K562 (cell line): ENCODE results near the gene SNAPC2. TPM values are rescaled to one million over a fixed set of nuclear protein-coding genes. Genes with fewer than 3 reads are reported as not detected.
A peak's percentile ranks its signal among the peaks of the same experiment; 100 is the strongest.

Experiments
- CCNT2 ChIP-seq: IDR thresholded peaks from 2 replicates; pipeline ENCODE4 v1.6.1; 2011; ENCODE audit warnings: borderline replicate concordance, low read depth, mild to moderate bottlenecking, moderate library complexity, mixed read lengths, low read length; ENCODE audit not compliant: insufficient read length; ENCODE audit errors: extremely low read depth
- DNMT1 ChIP-seq: fragments of 450-650 bp; IDR thresholded peaks from 2 replicates; pipeline ENCODE4 v1.6.1; 2016; ENCODE audit warnings: antibody characterized with exemption, mild to moderate bottlenecking
- FUS ChIP-seq: fragments of 200-400 bp; formaldehyde crosslinking; optimal IDR thresholded peaks from 2 replicates; pipeline ENCODE3; 2017; ENCODE audit warnings: low read depth, low read length
- MTA2 ChIP-seq: fragments of 450-650 bp; IDR thresholded peaks from 2 replicates; pipeline ENCODE4 v1.6.1; 2016; ENCODE audit warnings: low read depth
- NR2C2 ChIP-seq, 2 experiments: fragments of 200-800 bp in 1 of 2; sonication (Bioruptor generic) in 1 of 2; sonication (generic) in 1 of 2; formaldehyde crosslinking in 1 of 2; IDR thresholded peaks; 2 replicates each; pipeline versions ENCODE4 v1.6.1 to v1.8.0; 2016 to 2022; ENCODE audit warnings: mild to moderate bottlenecking in 1 of 2, missing compliant biosample characterization in 1 of 2, missing genetic modification characterization in 1 of 2, missing genetic modification reagents in 1 of 2
- SRF ChIP-seq, 2 experiments: fragments of 250-450, 450-650 bp in 1 of 2; sonication (Bioruptor Pico) in 1 of 2; sonication (generic) in 1 of 2; formaldehyde crosslinking; IDR thresholded peaks; 2 replicates each; pipeline versions ENCODE4 v1.5.0 to v1.5.1; 2020 to 2022; ENCODE audit warnings: mild to moderate bottlenecking in 1 of 2, missing genetic modification reagents in 1 of 2
- TAF7 ChIP-seq: fragments of 450-650 bp; IDR thresholded peaks from 2 replicates; pipeline ENCODE4 v1.6.1; 2016; ENCODE audit warnings: missing genetic modification characterization, missing compliant biosample characterization
- polyA plus RNA-seq, 8 experiments: library from polyadenylated mRNA; depleted of rRNA in 4 of 8; stranded (reverse) in 5 of 8; unstranded in 3 of 8; fragments of >200 nt; fragmentation: Nextera tagmentation in 2 of 8; fragmentation: Illumina TruSeq in 1 of 8; extraction: Ambion mirVana in 2 of 8; extraction: Trizol in 1 of 8; gene quantifications; 2 replicates each; pipeline versions ENCODE4 v1.2.1 to v1.2.3, GENCODE V29; 2011 to 2014; ENCODE audit warnings: inconsistent platforms in 1 of 8, missing spikeins in 1 of 8
- total RNA-seq, 7 experiments: library from RNA; depleted of rRNA in 6 of 7; stranded (reverse); fragments of >200 nt in 6 of 7; fragmentation: Illumina TruSeq in 2 of 7; extraction: Trizol in 2 of 7; gene quantifications; 2 replicates each; pipeline versions ENCODE4 v1.2.1 to v1.2.3, GENCODE V29; 2011 to 2021; ENCODE audit warnings: low replicate concordance in 1 of 7
- TF ChIP-seq, protein P1 (sequence below): fragments of 250-450 bp; sonication (Bioruptor Pico); IDR thresholded peaks from 2 replicates; pipeline ENCODE4 v1.4.0; 2020; ENCODE audit warnings: mild to moderate bottlenecking, moderate library complexity
- TF ChIP-seq, protein P2 (sequence below): fragments of 450-650 bp; formaldehyde crosslinking; IDR thresholded peaks from 2 replicates; pipeline ENCODE4 v1.4.0; 2022; ENCODE audit warnings: mild to moderate bottlenecking, moderate library complexity
- TF ChIP-seq, protein P3 (sequence below): conservative IDR thresholded peaks from 2 replicates; pipeline ENCODE4 v1.6.1; 2011; ENCODE audit warnings: low read depth, mild to moderate bottlenecking, low read length; ENCODE audit not compliant: control insufficient read depth
- TF ChIP-seq, protein P4 (sequence below): fragments of 250-450 bp; sonication (Bioruptor Pico); IDR thresholded peaks from 2 replicates; pipeline ENCODE4 v1.4.0; 2020; ENCODE audit warnings: mild to moderate bottlenecking, moderate library complexity, borderline replicate concordance
- TF ChIP-seq, protein P5 (sequence below): sonication (generic); formaldehyde crosslinking; IDR thresholded peaks from 2 replicates; pipeline ENCODE4 v1.8.0; 2022; ENCODE audit warnings: mild to moderate bottlenecking, missing genetic modification reagents

SNAPC2 gene
- total and polyA plus RNA-seq, 9 of the 15 experiments (the other 6 are each of a cell fraction or from before 2014, with no cell fraction given) = 0.59 to 45.1 (median 15.3) TPM

- TF ChIP-seq, protein P1, sequence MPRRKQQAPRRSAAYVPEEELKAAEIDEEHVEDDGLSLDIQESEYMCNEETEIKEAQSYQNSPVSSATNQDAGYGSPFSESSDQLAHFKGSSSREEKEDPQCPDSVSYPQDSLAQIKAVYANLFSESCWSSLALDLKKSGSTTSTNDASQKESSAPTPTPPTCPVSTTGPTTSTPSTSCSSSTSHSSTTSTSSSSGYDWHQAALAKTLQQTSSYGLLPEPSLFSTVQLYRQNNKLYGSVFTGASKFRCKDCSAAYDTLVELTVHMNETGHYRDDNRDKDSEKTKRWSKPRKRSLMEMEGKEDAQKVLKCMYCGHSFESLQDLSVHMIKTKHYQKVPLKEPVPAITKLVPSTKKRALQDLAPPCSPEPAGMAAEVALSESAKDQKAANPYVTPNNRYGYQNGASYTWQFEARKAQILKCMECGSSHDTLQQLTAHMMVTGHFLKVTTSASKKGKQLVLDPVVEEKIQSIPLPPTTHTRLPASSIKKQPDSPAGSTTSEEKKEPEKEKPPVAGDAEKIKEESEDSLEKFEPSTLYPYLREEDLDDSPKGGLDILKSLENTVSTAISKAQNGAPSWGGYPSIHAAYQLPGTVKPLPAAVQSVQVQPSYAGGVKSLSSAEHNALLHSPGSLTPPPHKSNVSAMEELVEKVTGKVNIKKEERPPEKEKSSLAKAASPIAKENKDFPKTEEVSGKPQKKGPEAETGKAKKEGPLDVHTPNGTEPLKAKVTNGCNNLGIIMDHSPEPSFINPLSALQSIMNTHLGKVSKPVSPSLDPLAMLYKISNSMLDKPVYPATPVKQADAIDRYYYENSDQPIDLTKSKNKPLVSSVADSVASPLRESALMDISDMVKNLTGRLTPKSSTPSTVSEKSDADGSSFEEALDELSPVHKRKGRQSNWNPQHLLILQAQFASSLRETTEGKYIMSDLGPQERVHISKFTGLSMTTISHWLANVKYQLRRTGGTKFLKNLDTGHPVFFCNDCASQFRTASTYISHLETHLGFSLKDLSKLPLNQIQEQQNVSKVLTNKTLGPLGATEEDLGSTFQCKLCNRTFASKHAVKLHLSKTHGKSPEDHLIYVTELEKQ = no peak
- TF ChIP-seq, protein P2, sequence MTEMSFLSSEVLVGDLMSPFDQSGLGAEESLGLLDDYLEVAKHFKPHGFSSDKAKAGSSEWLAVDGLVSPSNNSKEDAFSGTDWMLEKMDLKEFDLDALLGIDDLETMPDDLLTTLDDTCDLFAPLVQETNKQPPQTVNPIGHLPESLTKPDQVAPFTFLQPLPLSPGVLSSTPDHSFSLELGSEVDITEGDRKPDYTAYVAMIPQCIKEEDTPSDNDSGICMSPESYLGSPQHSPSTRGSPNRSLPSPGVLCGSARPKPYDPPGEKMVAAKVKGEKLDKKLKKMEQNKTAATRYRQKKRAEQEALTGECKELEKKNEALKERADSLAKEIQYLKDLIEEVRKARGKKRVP (CRISPR knock-in tag) = no peak
- TF ChIP-seq NR2C2 (CRISPR knock-in tag; IDR thresholded peaks at IDR 0.05) (no peak), NR2C2 (tag; IDR thresholded peaks at IDR 0.05) (no peak), TAF7 (no peak), SRF (CRISPR knock-in tag; IDR thresholded peaks at IDR 0.05) (no peak), CCNT2 (peak; percentile 40), MTA2 (no peak), FUS (no peak), DNMT1 (no peak)
- TF ChIP-seq, protein P3, sequence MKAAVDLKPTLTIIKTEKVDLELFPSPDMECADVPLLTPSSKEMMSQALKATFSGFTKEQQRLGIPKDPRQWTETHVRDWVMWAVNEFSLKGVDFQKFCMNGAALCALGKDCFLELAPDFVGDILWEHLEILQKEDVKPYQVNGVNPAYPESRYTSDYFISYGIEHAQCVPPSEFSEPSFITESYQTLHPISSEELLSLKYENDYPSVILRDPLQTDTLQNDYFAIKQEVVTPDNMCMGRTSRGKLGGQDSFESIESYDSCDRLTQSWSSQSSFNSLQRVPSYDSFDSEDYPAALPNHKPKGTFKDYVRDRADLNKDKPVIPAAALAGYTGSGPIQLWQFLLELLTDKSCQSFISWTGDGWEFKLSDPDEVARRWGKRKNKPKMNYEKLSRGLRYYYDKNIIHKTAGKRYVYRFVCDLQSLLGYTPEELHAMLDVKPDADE = peak; percentile 65; the same call in 1 of the 2 replicates
- TF ChIP-seq, protein P4, sequence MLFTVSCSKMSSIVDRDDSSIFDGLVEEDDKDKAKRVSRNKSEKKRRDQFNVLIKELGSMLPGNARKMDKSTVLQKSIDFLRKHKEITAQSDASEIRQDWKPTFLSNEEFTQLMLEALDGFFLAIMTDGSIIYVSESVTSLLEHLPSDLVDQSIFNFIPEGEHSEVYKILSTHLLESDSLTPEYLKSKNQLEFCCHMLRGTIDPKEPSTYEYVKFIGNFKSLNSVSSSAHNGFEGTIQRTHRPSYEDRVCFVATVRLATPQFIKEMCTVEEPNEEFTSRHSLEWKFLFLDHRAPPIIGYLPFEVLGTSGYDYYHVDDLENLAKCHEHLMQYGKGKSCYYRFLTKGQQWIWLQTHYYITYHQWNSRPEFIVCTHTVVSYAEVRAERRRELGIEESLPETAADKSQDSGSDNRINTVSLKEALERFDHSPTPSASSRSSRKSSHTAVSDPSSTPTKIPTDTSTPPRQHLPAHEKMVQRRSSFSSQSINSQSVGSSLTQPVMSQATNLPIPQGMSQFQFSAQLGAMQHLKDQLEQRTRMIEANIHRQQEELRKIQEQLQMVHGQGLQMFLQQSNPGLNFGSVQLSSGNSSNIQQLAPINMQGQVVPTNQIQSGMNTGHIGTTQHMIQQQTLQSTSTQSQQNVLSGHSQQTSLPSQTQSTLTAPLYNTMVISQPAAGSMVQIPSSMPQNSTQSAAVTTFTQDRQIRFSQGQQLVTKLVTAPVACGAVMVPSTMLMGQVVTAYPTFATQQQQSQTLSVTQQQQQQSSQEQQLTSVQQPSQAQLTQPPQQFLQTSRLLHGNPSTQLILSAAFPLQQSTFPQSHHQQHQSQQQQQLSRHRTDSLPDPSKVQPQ = no peak
- TF ChIP-seq, protein P5, sequence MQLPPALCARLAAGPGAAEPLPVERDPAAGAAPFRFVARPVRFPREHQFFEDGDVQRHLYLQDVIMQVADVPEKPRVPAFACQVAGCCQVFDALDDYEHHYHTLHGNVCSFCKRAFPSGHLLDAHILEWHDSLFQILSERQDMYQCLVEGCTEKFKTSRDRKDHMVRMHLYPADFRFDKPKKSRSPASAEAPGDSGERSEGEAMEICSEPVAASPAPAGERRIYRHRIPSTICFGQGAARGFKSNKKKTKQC (CRISPR knock-in tag) = no peak
Observed at GRCh38 chr19:7888145-7888825, 31.9 kb upstream of the SNAPC2 start, which contains the start of gene LRRC8E (continued).
